HepG2 (cell line): Measurements from ENCODE around the gene MAN2A1. TPM values are rescaled to one million over a fixed set of nuclear protein-coding genes. Genes with fewer than 3 reads are reported as not detected.

Source experiments
- ATAC-seq: fragments of 200-7000 bp; cut with Tn5 transposase; 3 replicates; pipeline ENCODE4 v1.9.1; 2020; ENCODE audit warnings: mild to moderate bottlenecking, moderate library complexity
- BruUV-seq: library from RNA; stranded (reverse); fragments of 400-500 nt; replicated peaks from 2 replicates; lab custom pipeline; 2021; lab: Mats Ljungman, UMichigan
- CTCF ChIA-PET: fragments of 300-600 bp; formaldehyde crosslinking; extraction: SDS; loops from one replicate; lab custom pipeline; 2021; ENCODE audit warnings: low total read pairs, inconsistent platforms, low intra/inter-chr PET ratio; lab: Yijun Ruan, JAX
- POLR2A ChIA-PET: fragments of 350-600 bp; sonication (Branson Sonifier 250); formaldehyde crosslinking; loops from one replicate; lab custom pipeline; 2020; ENCODE audit warnings: antibody characterized with exemption, inconsistent platforms; lab: Yijun Ruan, JAX
- DNase-seq: peaks from one replicate; pipeline ENCODE4 v3.0.0-alpha.2; 2015; ENCODE audit warnings: low spot score
- FAIRE-seq: peaks from 3 replicates; lab custom pipeline; 2011; peaks lifted over from hg19 to GRCh38; lab: Jason Lieb, UNC
- H2AFZ ChIP-seq: one replicate; pipeline ENCODE4 v1.6.1; 2011; ENCODE audit warnings: low read length, inconsistent platforms
- H3K27ac ChIP-seq: fragments of 300-600 bp; 3 replicates; pipeline ENCODE4 v1.8.0; 2011; ENCODE audit warnings: mixed run types, mild to moderate bottlenecking, mixed read lengths, low read length, inconsistent platforms; ENCODE audit not compliant: insufficient read depth; ENCODE audit errors: extremely low read length
- H3K27me3 ChIP-seq, 2 experiments: fragments of 200-600 bp in 1 of 2; 2 replicates in 1 of 2; 3 replicates in 1 of 2; pipeline versions ENCODE4 v1.6.0 to v1.8.0; 2011; ENCODE audit warnings: low read length in 2 of 2, mild to moderate bottlenecking in 2 of 2, moderate library complexity in 2 of 2, inconsistent platforms in 1 of 2; ENCODE audit not compliant: insufficient read depth in 2 of 2, control insufficient read depth in 1 of 2
- H3K36me3 ChIP-seq, 2 experiments: fragments of 200-600 bp in 1 of 2; replicated peaks in 1 of 2; 2 replicates in 1 of 2; 3 replicates in 1 of 2; pipeline versions ENCODE4 v1.5.1 to v1.8.0; 2011; ENCODE audit warnings: low read length in 2 of 2, inconsistent platforms in 1 of 2; ENCODE audit not compliant: insufficient read depth in 2 of 2, control insufficient read depth in 1 of 2
- H3K4me1 ChIP-seq: 2 replicates; pipeline ENCODE4 v1.5.1; 2012; ENCODE audit warnings: low read length, inconsistent platforms; ENCODE audit not compliant: insufficient read depth
- H3K4me2 ChIP-seq: 2 replicates; pipeline ENCODE4 v1.6.0; 2011; ENCODE audit warnings: low read depth, low read length, inconsistent platforms
- H3K4me3 ChIP-seq, 3 experiments: fragments of 200-600 bp in 1 of 3; sonication (generic), shearing (Covaris generic) in 1 of 3; replicated peaks in 1 of 3; 2 replicates each; pipeline ENCODE4 v1.5.1; 2011 to 2016; ENCODE audit warnings: low read length in 3 of 3, inconsistent platforms in 2 of 3, low read depth in 2 of 3, mild to moderate bottlenecking in 2 of 3, control low read depth in 1 of 3, mixed read lengths in 1 of 3; ENCODE audit not compliant: insufficient read depth in 1 of 3
- H3K79me2 ChIP-seq: one replicate; pipeline ENCODE4 v1.6.1; 2011; ENCODE audit warnings: low read length, inconsistent platforms; ENCODE audit not compliant: insufficient read depth
- H3K9ac ChIP-seq: 2 replicates; pipeline ENCODE4 v1.6.0; 2011; ENCODE audit warnings: mild to moderate bottlenecking, low read depth, low read length, inconsistent platforms; ENCODE audit not compliant: insufficient read depth
- H3K9me3 ChIP-seq: 2 replicates; pipeline ENCODE4 v1.5.1; 2012; ENCODE audit warnings: mild to moderate bottlenecking, low read length
- H4K20me1 ChIP-seq: 2 replicates; pipeline ENCODE4 v1.6.0; 2011; ENCODE audit warnings: inconsistent platforms, mild to moderate bottlenecking, low read length, moderate library complexity; ENCODE audit not compliant: insufficient read depth
- MAFF ChIP-seq: IDR thresholded peaks from 2 replicates; pipeline ENCODE4 v1.6.1; 2011; ENCODE audit warnings: low read depth, low read length, improper control_type of control experiment
- MAFK ChIP-seq, 2 experiments: IDR thresholded peaks in 1 of 2; conservative IDR thresholded peaks in 1 of 2; 2 replicates each; pipeline ENCODE4 v1.6.1; 2011; ENCODE audit warnings: improper control_type of control experiment in 2 of 2, low read length in 2 of 2
- POGZ ChIP-seq: sonication (generic); formaldehyde crosslinking; IDR thresholded peaks from 2 replicates; pipeline ENCODE4 v1.4.0; 2020; ENCODE audit warnings: mild to moderate bottlenecking, missing genetic modification reagents
- SOX13 ChIP-seq, 3 experiments: fragments of 450-650 bp in 1 of 3; sonication (generic) in 1 of 3; formaldehyde crosslinking in 1 of 3; IDR thresholded peaks in 2 of 3; conservative IDR thresholded peaks in 1 of 3; 2 replicates each; pipeline versions ENCODE4 v1.5.0 to v1.6.1; 2016 to 2020; ENCODE audit warnings: antibody characterized with exemption in 1 of 3, mild to moderate bottlenecking in 1 of 3, missing compliant biosample characterization in 1 of 3, missing genetic modification reagents in 1 of 3, moderate library complexity in 1 of 3
- TBL1XR1 ChIP-seq: fragments of 150-350 bp; IDR thresholded peaks from 2 replicates; pipeline ENCODE4 v1.6.1; 2014; ENCODE audit warnings: borderline replicate concordance, low read length; ENCODE audit not compliant: partially characterized antibody
- ZNF263 ChIP-seq: sonication (generic); formaldehyde crosslinking; IDR thresholded peaks from 2 replicates; pipeline ENCODE4 v1.4.0; 2020; ENCODE audit warnings: missing genetic modification reagents
- ZNF337 ChIP-seq: sonication (generic); formaldehyde crosslinking; IDR thresholded peaks from 2 replicates; pipeline ENCODE4 v1.5.1; 2020; ENCODE audit warnings: missing genetic modification reagents, low read depth, mild to moderate bottlenecking, borderline replicate concordance
- ZNF879 ChIP-seq: sonication (generic); formaldehyde crosslinking; IDR thresholded peaks from 2 replicates; pipeline ENCODE4 v1.8.1; 2023; ENCODE audit warnings: missing genetic modification reagents
- WGBS: methylation state at CpG from one replicate; pipeline ENCODE4 v1.1.6; 2017; ENCODE audit warnings: low lambda C conversion rate; 5-methylcytosine and 5-hydroxymethylcytosine counted together
- in situ Hi-C: cut with HindIII; loops from 2 replicates; pipeline ENCODE4 v1.10.0; 2017; ENCODE audit warnings: low pct_unique_long_range_greater_than_20kb; ENCODE audit not compliant: extremely low pct_ligation_motif_present
- intact Hi-C: fragments of 100-400 bp; cut with micrococcal nuclease; formaldehyde crosslinking; loops from one replicate; pipeline ENCODE4 v1.10.0; 2022; ENCODE audit not compliant: unreplicated experiment
- polyA plus RNA-seq, 8 experiments: library from polyadenylated mRNA; depleted of rRNA in 3 of 8; stranded (reverse) in 7 of 8; unstranded in 1 of 8; fragments of >200 nt; fragmentation: Illumina TruSeq in 4 of 8; extraction: Trizol in 4 of 8; gene quantifications; 2 replicates each; pipeline versions ENCODE4 v1.2.1 to v1.2.3, GENCODE V29; 2011 to 2016; ENCODE audit warnings: low read depth in 4 of 8, missing spikeins in 1 of 8, mixed read lengths in 1 of 8; ENCODE audit not compliant: insufficient read depth in 1 of 8
- total RNA-seq, 5 experiments: library from RNA; depleted of rRNA; stranded (reverse); fragments of >200 nt; fragmentation: Illumina TruSeq; extraction: Trizol; gene quantifications; 2 replicates each; pipeline ENCODE4 v1.2.3, GENCODE V29; 2016; ENCODE audit warnings: low read depth in 1 of 5
- TF ChIP-seq, protein P1 (sequence below): sonication (generic); formaldehyde crosslinking; conservative IDR thresholded peaks from 2 replicates; pipeline ENCODE4 v1.8.0; 2022; ENCODE audit warnings: low read depth, missing genetic modification reagents

Gene MAN2A1
- total and polyA plus RNA-seq, 2 of the 13 experiments (the other 11 are each of a cell fraction or from before 2014, with no cell fraction given), result 56.2 to 80.5 TPM

DNA sequence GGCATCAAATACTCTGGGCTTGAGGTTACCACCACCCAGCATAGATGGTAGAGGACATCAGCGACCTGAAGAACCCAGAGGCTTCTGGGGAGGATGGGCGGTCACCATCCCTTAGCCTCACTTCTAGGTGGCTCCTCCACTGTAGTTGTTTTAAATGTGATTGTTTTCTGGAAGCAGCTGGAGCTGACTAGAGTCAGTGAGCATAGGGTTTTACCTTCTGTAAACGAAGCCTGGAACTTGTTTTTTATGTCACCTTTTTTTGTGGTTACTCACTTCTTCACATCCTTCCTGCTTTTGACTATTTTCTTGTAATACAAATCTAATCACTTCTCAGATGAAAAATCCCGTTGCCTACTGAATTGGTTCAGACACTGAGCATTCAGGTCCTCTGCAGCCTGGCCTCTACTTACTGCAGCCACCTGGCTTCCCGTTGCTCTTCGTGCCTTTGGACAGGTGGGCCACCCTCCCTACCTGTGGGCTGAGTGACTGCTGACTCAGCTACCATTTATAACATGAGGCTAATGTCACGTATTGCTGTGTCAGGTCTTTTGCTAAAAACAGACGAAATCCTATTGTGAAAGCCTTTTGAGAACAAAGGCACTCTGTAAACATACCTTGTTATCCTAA is 167.8 kb downstream of the MAN2A1 start:
- no peak overlapping the region for H3K4me3 ChIP-seq
- peaks cover 11 to 63% of the 10 kb centered on the region in 2 experiments for H3K36me3 ChIP-seq
- DNase-seq, result no peak
- intact Hi-C loops, result no loop called here
- H2AFZ ChIP-seq, result no peak overlapping the region
- no TSS peak for BruUV-seq
- H3K27ac ChIP-seq, result no peak overlapping the region
- H3K9ac ChIP-seq, result no peak overlapping the region
- no peaks in the 10 kb centered on the region for H4K20me1 ChIP-seq
- TF ChIP-seq SOX13 (IDR thresholded peaks at IDR 0.05) (no peak), SOX13 (CRISPR knock-in tag; conservative IDR thresholded peaks at IDR 0.05 in 1 of 2, IDR thresholded peaks at IDR 0.05 in 1 of 2) (peak in 1 of 2 experiments; percentile 46; a peak in 2 of 4 replicates), MAFF (peak; percentile 92), TBL1XR1 (no peak), MAFK (conservative IDR thresholded peaks at IDR 0.05 in 1 of 2, IDR thresholded peaks at IDR 0.05 in 1 of 2; ENCODE audit: low read length in 2 of 2) (peak; percentile 90 to 93)
- TF ChIP-seq, all 625 proteins: peak for 3
- no peaks in the 10 kb centered on the region for H3K9me3 ChIP-seq
- H3K79me2 ChIP-seq, result no peaks in the 10 kb centered on the region
- CTCF ChIA-PET, result no interaction called here
- no peaks in the 10 kb centered on the region for H3K27me3 ChIP-seq
- POLR2A ChIA-PET, result no interaction called here
- 95% methylated on average over 8 of the region's 8 CpGs for WGBS
- FAIRE-seq (no peak), ATAC-seq (no peak)
- H3K4me1 ChIP-seq, result no peaks in the 10 kb centered on the region
- in situ Hi-C loops, result no loop called here
- no peak overlapping the region for H3K4me2 ChIP-seq

- no peak for TF ChIP-seq ZNF879 (CRISPR knock-in tag)
- TF ChIP-seq ZNF337 (CRISPR knock-in tag), result no peak
- TF ChIP-seq, protein P1, sequence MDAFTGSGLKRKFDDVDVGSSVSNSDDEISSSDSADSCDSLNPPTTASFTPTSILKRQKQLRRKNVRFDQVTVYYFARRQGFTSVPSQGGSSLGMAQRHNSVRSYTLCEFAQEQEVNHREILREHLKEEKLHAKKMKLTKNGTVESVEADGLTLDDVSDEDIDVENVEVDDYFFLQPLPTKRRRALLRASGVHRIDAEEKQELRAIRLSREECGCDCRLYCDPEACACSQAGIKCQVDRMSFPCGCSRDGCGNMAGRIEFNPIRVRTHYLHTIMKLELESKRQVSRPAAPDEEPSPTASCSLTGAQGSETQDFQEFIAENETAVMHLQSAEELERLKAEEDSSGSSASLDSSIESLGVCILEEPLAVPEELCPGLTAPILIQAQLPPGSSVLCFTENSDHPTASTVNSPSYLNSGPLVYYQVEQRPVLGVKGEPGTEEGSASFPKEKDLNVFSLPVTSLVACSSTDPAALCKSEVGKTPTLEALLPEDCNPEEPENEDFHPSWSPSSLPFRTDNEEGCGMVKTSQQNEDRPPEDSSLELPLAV (CRISPR knock-in tag), result no peak
- TF ChIP-seq POGZ (CRISPR knock-in tag), result no peak
- TF ChIP-seq ZNF263 (CRISPR knock-in tag), result peak; percentile 59; the same call in 1 of the 2 replicates
- H3K4me2 ChIP-seq, result no peak overlapping the region
- DNase-seq (no peak), ATAC-seq (no peak), FAIRE-seq (no peak)
- no peaks in the 10 kb centered on the region for H3K4me1 ChIP-seq
- ChIA-PET POLR2A (no interaction called here), CTCF (no interaction called here)
- H3K4me3 ChIP-seq, result no peak overlapping the region
- peaks cover 12 to 71% of the 10 kb centered on the region in 2 experiments for H3K36me3 ChIP-seq
- no peaks in the 10 kb centered on the region for H3K79me2 ChIP-seq
- in situ Hi-C loops, result no loop called here
- H3K9me3 ChIP-seq, result no peaks in the 10 kb centered on the region
- no peak overlapping the region for H3K9ac ChIP-seq
- H2AFZ ChIP-seq, result no peak overlapping the region
- no peaks in the 10 kb centered on the region for H3K27me3 ChIP-seq
- no TSS peak for BruUV-seq
- intact Hi-C loops, result no loop called here
- no peak overlapping the region for H3K27ac ChIP-seq
- no peaks in the 10 kb centered on the region for H4K20me1 ChIP-seq
Measured at GRCh38 chr5:109859537-109859936, 169.8 kb downstream of the MAN2A1 start.
